ENCODE data around the gene C3orf52. TPM values are rescaled to one million over a fixed set of nuclear protein-coding genes. Genes with fewer than 3 reads are reported as not detected.

The C3orf52 gene
- total RNA-seq, 1 experiment from 2014 or later: 12.6 TPM

- no peaks in the 10 kb centered on the region for H3K36me3 ChIP-seq (ENCODE audit: control insufficient read depth, insufficient read depth, low read length)
- DNase-seq (ENCODE audit: low read depth, low spot score) (peak; percentile 51), ATAC-seq (peak; percentile 98)
- H3K27me3 ChIP-seq (ENCODE audit: control insufficient read depth, insufficient read depth, low read length): peaks cover 16% of the 10 kb centered on the region
- intact Hi-C loops (cut with micrococcal nuclease; ENCODE audit: unreplicated experiment): loop anchor here (2.0 kb wide), 1 partner anchor 55 kb away; no protein-coding TSS in a partner anchor
- H3K4me1 ChIP-seq (ENCODE audit: control insufficient read depth, insufficient read depth, low read length): peaks cover 5% of the 10 kb centered on the region; the same call in 1 of the 2 replicates
- no TSS peak for BruUV-seq (replicated peaks)
- H3K9me3 ChIP-seq (ENCODE audit: control insufficient read depth, insufficient read depth, low read depth, low read length): no peaks in the 10 kb centered on the region
- no peak overlapping the region for H3K27ac ChIP-seq (ENCODE audit: low read length)
- H3K4me3 ChIP-seq (ENCODE audit: low read depth in 2 of 2, low read length in 2 of 2): no peak overlapping the region
- ChIA-PET CTCF (interaction anchor here (0.6 to 1.0 kb wide), 4 partner anchors 30 to 65 kb away, joined by 3 to 11 read pairs (median 4); partner anchors contain the start of gene ABHD10), POLR2A (no interaction called here)
- in situ Hi-C loops (cut with HindIII; ENCODE audit: low pct_unique_long_range_greater_than_20kb, low sequenced_read_pairs): no loop called here
- TF ChIP-seq SIN3A (IDR thresholded peaks at IDR 0.05; ENCODE audit: borderline replicate concordance, insufficient read depth, low read depth, low read length) (no peak), REST (IDR thresholded peaks at IDR 0.05; ENCODE audit: insufficient read depth in 1 of 2, low read depth in 2 of 2, low read length in 1 of 2) (no peak), POLR2AphosphoS5 (IDR thresholded peaks at IDR 0.05; ENCODE audit: low read depth, low read length) (no peak), TCF7L2 (IDR thresholded peaks at IDR 0.05; ENCODE audit: low read depth, low read length) (no peak), CTCF (IDR thresholded peaks at IDR 0.05) (peak; percentile 97)
Measured at GRCh38 chr3:112043621-112044201, 42.5 kb upstream of the C3orf52 start.

DNA sequence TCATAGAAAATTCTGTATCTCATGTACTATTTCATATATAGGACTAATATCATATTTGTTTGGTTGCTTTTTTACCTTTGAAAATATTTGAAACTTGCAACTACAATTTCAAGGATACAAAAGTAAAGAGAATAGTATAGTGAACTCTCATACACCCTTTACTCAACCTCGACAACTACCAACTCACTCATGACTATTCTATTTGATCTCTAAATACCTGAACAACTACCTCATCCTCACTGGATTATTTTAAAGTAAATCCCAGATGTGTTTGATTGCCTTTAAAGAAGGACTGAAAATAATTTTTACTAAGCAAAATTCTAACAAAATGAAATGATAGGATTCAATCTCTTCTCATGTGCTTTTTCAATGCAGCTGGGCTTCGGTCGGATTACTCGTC lies 39.6 kb upstream of the C3orf52 start:
- ATAC-seq (no peak), DNase-seq (ENCODE audit: low read depth, low spot score) (no peak)
- no TSS peak for BruUV-seq (replicated peaks)
- no peak for TF ChIP-seq CTCF (IDR thresholded peaks at IDR 0.05)
- no peak for TF ChIP-seq SIN3A (IDR thresholded peaks at IDR 0.05; ENCODE audit: borderline replicate concordance, insufficient read depth, low read depth, low read length)
- no peak for TF ChIP-seq REST (IDR thresholded peaks at IDR 0.05; ENCODE audit: insufficient read depth in 1 of 2, low read depth in 2 of 2, low read length in 1 of 2)
- no peak for TF ChIP-seq POLR2AphosphoS5 (IDR thresholded peaks at IDR 0.05; ENCODE audit: low read depth, low read length)
- ChIA-PET CTCF (no interaction called here), POLR2A (no interaction called here)
- Histone ChIP-seq H3K36me3 (ENCODE audit: control insufficient read depth, insufficient read depth, low read length) (no peaks in the 10 kb centered on the region), H3K27me3 (ENCODE audit: control insufficient read depth, insufficient read depth, low read length) (peaks cover 7% of the 10 kb centered on the region), H3K9me3 (ENCODE audit: control insufficient read depth, insufficient read depth, low read depth, low read length) (no peaks in the 10 kb centered on the region), H3K4me1 (ENCODE audit: control insufficient read depth, insufficient read depth, low read length) (peaks cover 5% of the 10 kb centered on the region; the same call in 1 of the 2 replicates), H3K4me3 (ENCODE audit: low read depth in 2 of 2, low read length in 2 of 2) (no peak overlapping the region), H3K27ac (ENCODE audit: low read length) (no peak overlapping the region)
- intact Hi-C loops (cut with micrococcal nuclease; ENCODE audit: unreplicated experiment): no loop called here
- in situ Hi-C loops (cut with HindIII; ENCODE audit: low pct_unique_long_range_greater_than_20kb, low sequenced_read_pairs): no loop called here

Measured in Panc1 (cell line).